H4 (cell line): Measurements from ENCODE around the gene MAP3K7CL. TPM values are rescaled to one million over a fixed set of nuclear protein-coding genes. Genes with fewer than 3 reads are reported as not detected.

Experiments
- DNase-seq: peaks from one replicate; pipeline ENCODE4 v3.0.0-alpha.2; 2015; ENCODE audit warnings: low spot score
- total RNA-seq: library from RNA; depleted of rRNA; stranded (reverse); fragments of >200 nt; shearing (Covaris generic); gene quantifications from 2 replicates; pipeline ENCODE4 v1.2.3, GENCODE V29; 2014; rRNA removed

The MAP3K7CL gene
- total RNA-seq: 2.9 and 4.0 TPM in 2 replicates

DNA sequence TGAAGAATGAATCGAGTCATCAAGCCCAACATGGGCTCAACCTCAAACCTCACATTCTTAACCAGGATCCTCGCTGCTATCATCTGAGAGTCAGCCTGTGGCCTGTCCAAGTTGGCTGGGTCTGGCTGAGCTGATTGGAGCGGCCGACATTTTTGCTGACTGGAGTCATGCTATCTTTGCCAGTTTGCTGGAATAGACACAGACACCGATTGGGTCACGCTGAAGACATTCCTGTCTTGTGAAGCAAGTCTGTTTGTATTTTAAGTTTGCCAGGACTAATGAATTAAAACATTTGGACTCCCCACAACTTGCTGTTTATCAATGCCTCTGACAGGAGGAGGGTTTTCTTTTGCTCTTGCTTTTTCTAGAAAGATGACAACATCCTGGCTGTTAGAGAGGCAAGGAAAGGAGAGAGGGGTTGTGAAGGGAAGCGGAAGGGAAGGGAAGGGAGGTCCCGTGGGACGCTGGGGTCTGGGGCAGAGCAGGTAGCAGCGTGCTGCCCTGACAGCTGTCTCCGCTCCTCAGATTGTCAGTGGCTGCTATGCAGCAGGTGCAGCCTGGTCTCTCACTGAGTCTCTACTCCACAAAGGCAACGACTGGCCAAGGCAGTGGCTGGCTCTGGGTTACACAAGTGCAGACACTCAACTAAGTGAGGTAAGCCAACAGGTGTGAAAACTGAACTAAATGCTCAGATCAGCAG, at the start of gene MAP3K7CL:
TSS of gene MAP3K7CL (plus strand) at position 375 of the 700 bp plus-strand sequence. CDS start 2,701 bp downstream, outside the sequence.
- DNase-seq: peak; percentile 91

DNA sequence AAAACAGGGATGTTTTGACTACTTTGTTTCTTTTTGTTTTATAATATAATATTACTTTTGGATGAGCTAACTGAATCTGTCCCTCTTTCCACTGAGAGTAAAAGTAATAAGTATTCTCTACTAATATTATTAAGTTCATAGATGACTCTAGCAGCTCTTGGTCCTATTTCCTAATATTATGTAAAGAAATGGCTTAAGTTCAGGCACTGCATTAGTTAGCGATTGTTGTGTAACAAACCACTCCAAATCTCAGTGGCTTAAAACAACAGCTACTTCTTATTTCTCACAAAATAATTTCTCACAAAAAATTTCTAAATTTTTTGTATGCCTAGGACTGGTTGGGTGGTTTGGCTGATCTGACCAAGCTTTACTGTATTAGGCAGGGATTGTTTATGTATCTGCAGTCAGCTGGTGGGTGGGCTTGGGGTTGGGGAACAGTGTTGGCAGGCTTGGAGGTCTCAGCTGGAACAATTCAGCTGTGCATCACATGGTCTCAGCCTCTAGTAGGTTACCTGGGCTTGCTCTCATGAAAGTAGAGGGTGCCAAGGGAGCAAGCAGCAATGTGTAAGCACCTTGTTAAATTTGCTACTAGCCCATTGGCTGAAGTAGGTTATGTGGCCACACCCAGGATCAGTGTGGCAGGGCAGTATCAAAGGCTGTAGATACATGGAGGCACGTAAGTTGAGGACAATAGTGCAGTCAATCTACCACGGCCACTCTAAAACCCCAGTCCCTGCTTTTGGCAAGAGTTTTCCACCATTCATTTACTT, 48.2 kb upstream of the MAP3K7CL start:
- DNase-seq: no peak

- no peak for DNase-seq
Measured at GRCh38 chr21:29083306-29083705, 47.1 kb upstream of the MAP3K7CL start.

DNA sequence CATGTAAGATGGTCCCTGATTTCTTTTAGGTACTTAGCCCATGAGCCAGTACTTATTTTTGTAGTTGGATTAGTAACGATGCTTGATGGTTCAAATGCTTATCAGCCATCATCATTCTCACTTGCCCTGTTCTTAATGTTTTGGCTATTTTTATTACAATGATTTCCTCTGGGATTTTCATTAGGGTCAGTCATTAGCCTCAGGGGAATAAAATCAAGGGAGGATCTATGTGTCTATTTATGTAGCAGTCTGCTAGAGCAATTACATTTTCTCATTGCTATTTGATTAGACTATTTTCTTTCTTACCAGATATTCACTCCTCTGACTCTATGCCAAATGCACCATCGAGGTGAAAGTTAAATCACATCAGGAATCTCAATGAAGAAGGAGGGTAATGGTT, 46.1 kb upstream of the MAP3K7CL start:
- no peak for DNase-seq

DNA sequence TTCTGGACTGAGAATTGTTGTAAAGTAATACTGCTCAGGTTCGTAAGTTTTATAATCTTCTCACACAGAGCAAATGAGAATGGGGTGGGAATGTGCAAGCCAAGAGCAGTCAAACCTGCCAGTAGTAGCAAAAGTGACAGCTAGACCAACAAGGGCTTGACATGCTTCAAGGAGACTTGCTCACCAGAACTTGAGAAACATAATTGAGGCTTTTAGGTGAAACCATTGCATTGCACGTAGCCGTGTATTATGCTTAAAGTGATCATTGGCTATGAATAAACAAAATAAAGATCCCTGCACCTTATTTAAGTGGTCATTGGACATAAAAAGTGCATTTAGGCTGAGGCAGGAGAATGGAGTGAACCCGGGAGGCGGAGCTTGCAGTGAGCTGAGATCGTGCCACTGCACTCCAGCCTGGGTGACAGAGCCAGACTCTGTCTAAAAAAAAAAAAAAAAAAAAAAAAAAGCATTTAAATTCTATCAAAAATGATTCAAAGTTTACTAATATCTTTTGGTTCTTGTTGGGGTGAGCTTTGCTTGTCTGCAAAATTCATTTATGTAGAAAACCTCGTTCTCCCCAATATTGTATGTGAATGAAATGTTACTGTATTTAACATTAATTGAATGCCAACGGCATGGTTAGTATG, 45.2 kb upstream of the MAP3K7CL start:
- no peak for DNase-seq

DNA sequence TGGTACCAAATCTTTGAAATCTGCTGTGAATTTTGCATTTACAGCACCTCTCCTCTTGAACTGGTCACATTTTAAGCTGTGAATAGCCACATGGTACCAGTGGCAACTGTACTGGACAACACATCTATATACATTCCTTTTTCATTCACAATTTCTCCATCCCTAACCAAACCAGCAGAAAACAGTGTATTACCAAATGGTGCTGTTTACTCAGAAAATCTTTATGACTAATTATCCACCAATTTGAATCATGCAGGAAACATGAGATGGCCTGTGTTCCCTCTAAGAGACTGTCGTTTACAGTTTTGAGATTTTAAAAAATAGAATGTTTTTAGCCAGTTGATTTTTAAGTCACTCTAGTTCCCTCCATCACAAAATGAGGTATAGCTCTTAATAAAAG, 39.4 kb upstream of the MAP3K7CL start:
- DNase-seq: no peak

GRCh38 chr21:29092102-29092959, 38.1 kb upstream of the MAP3K7CL start:
- DNase-seq: peak; percentile 50

GRCh38 chr21:29096218-29097015, 34.0 kb upstream of the MAP3K7CL start:
- no peak for DNase-seq

GRCh38 chr21:29098156-29098555, 32.3 kb upstream of the MAP3K7CL start:
- no peak for DNase-seq

- DNase-seq: no peak
Measured at GRCh38 chr21:29102791-29103257, 27.6 kb upstream of the MAP3K7CL start.

- no peak for DNase-seq
Measured at GRCh38 chr21:29104239-29104708, 26.2 kb upstream of the MAP3K7CL start.

DNA sequence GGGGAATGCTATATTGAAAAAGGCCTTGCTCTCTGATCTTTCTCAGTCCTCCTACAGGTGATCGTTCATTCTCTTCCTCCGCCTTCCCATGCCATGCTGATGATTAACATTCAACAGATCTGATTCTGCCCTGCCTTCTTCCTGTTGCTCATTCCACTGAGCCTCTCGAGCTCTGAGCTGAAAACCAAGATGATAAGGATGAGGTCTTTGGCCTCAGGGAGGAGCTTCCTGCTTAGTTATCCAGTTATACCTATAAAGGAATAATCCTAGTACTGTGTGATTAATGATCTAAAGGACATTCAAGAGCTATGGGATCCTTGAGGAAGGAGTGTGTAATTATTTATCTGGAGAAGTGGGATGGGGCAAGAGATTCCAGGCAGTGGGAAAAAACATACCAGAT, 25.2 kb upstream of the MAP3K7CL start:
- no peak for DNase-seq

- peak; percentile 73 for DNase-seq
Measured at GRCh38 chr21:29114765-29115500, 15.5 kb upstream of the MAP3K7CL start.

GRCh38 chr21:29115899-29116298, 14.5 kb upstream of the MAP3K7CL start:
- DNase-seq: no peak

DNA sequence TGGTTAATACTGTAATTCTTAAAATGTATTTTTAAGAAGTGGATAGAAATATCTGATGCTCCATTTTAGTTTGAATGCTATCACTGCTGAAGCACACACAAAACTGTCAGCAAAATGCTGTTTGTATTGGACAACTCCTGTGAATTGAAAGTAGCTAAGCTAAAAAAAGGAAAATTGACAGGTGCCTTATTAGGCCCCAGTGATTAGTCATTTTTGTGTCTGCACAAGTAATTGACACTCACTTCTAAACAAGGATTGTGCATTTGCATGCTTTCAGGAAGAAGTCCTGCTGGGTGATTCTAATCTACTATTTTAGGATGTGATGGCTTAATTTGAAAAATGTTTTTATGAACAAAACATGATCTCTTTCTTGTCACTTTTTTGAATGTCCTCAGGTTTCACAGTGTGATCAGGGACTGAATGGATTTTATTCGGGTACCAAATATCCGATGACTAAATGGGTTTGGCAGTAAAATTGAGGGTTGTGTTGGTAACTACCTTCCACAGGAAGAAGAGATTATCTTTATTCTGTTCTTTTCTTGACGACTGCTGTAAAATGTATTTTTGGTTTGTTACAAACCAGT, 13.0 kb upstream of the MAP3K7CL start:
- no peak for DNase-seq

DNA sequence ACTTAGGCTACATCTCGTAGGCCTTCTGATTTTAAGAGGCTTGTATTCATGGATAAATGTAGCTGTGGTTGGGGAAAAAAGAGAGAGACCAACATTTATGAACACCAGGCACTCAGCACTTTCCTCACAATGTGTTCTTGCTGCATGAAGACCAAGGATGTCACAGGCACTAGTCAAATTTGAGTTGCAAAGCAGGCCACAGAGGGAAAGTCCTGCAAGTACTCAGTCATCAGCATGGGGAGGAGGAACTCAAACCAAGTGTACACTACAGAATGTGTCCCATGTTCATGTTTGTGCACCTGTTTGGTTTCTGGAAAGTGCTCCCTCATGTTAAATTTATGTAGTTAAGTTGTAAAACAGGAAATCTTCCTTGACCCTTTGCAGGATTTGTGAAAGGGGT, 8.7 kb upstream of the MAP3K7CL start:
- no peak for DNase-seq

DNA sequence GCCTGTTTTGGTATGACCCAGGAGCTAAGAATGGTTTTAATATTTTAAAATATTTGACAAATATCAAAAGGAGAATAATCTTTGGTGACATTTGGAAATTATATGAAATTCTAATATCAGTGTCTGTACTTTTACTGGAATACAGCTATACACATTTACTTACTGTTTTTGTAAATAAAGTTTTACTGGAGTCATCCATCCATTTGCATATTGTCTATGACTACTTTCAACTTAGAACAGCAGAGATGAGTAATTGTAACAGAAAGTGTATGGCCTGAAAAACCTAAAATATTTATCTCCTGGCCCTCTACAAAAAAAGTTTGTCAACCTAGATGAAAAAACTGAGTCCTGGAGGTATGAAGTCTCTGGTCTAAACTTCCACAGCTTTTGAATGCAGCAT, 5.8 kb upstream of the MAP3K7CL start:
- DNase-seq: no peak

DNA sequence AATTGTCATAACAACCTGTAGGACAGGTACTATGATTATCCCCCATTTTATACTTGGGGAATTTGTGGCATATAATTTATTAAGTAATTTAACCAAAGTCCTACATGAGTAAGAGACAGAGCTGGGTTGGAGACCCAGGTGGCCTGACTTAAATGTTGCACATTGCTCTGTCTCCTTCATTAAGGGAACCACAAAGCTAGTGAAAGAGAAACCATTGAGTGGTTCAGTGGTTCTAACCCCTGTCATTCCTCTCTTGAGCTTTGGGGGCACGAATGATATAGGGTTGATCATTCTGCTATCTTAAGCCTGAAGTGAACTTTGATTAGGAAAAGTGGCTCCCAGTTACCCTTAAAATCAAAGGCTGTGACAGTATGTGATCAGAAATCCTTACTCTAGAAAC, 5.3 kb upstream of the MAP3K7CL start:
- DNase-seq: no peak

DNA sequence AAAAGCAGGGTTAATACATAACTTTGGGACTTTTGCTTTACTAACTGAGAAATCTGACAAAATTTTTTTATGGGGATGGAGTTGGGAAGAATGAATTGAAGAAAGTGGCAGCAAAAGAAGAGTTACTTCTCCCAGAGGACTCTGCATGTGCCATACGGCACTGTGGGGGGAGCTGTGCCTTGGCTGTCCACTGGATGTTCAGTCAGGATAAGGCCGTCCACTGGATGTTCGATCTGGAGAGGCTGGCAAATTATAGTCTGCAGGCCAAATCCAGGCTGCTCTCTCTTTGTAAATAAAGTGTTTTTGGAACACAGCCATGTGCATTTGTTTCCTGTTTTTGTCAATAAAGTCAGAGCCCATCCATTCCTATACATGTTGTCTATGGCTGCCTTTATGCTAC, 4.5 kb upstream of the MAP3K7CL start:
- DNase-seq: no peak

GRCh38 chr21:29133241-29133640, 2.8 kb downstream of the MAP3K7CL start:
- no peak for DNase-seq
